Heart left ventricle (tissue), 16 donors: ENCODE measurements around the gene MEIOB. TPM values are rescaled to one million over a fixed set of nuclear protein-coding genes. Genes with fewer than 3 reads are reported as not detected.
"Not testable (repeated sequence)": the region's sequence is repeated elsewhere in the genome, so short reads cannot be mapped to it uniquely, and the experiment has no call there.

ENCODE experiments used
- ATAC-seq, 4 donors: fragments of 200-7000 bp; cut with Tn5 transposase; one replicate each; pipeline ENCODE4 v1.9.1; 2020 to 2022; ENCODE audit warnings: moderate library complexity in 4 of 4, mild to moderate bottlenecking in 3 of 4, moderate number of reproducible peaks in 1 of 4
- DNase-seq, 5 donors: peaks; one replicate each; pipeline ENCODE4 v3.0.0-alpha.2; 2020
- H3K27ac ChIP-seq, 12 donors: fragments of 200-600 bp; sonication (generic) in 4 of 12; one replicate each; pipeline versions ENCODE4 v1.5.0 to v1.8.0; 2016 to 2022; ENCODE audit warnings: mild to moderate bottlenecking in 2 of 12
- H3K27me3 ChIP-seq, 9 donors: fragments of 200-600 bp; sonication (generic) in 2 of 9; one replicate each; pipeline versions ENCODE4 v1.5.1 to v1.8.0; 2016 to 2022; ENCODE audit warnings: mild to moderate bottlenecking in 3 of 9
- H3K36me3 ChIP-seq, 9 donors: fragments of 200-600 bp; sonication (generic) in 2 of 9; one replicate each; pipeline versions ENCODE4 v1.5.0 to v1.8.0; 2018 to 2022; ENCODE audit warnings: mild to moderate bottlenecking in 2 of 9
- H3K4me1 ChIP-seq, 12 donors: fragments of 200-600 bp; sonication (generic) in 4 of 12; one replicate each; pipeline versions ENCODE4 v1.5.0 to v1.8.0; 2016 to 2022; ENCODE audit warnings: mild to moderate bottlenecking in 3 of 12
- H3K4me3 ChIP-seq, 12 donors: fragments of 200-600 bp; sonication (generic) in 4 of 12; one replicate each; pipeline versions ENCODE4 v1.5.0 to v1.8.0; 2017 to 2022; ENCODE audit warnings: mild to moderate bottlenecking in 9 of 12, moderate library complexity in 4 of 12
- H3K9me3 ChIP-seq, 12 donors: fragments of 200-600 bp; sonication (generic) in 4 of 12; one replicate each; pipeline versions ENCODE4 v1.5.0 to v1.8.0; 2016 to 2022; ENCODE audit warnings: mild to moderate bottlenecking in 1 of 12
- CTCF ChIP-seq, 12 donors: fragments of 200-600 bp; sonication (generic) in 4 of 12; IDR thresholded peaks; one replicate each; pipeline versions ENCODE4 v1.5.0 to v1.8.0; 2018 to 2022; ENCODE audit warnings: antibody characterized with exemption in 12 of 12, mild to moderate bottlenecking in 5 of 12
- POLR2A ChIP-seq, 2 donors: fragments of 450-650 bp; IDR thresholded peaks; one replicate each; pipeline ENCODE4 v1.6.1; 2017; ENCODE audit warnings: antibody characterized with exemption in 2 of 2, mild to moderate bottlenecking in 2 of 2, moderate library complexity in 2 of 2
- WGBS, 4 donors: extraction: QIAGEN DNeasy Blood & Tissue Kit in 2 of 4; methylation state at CpG; one replicate each; pipeline versions ENCODE4 v1.1.5 to v1.1.7; 2013 to 2018; 5-methylcytosine and 5-hydroxymethylcytosine counted together
- intact Hi-C, 10 donors: fragments of 100-400 bp; cut with DNase I; formaldehyde crosslinking; loops; one replicate each; pipeline versions ENCODE4 v1.11.1 to v1.14.2; 2022
- polyA plus RNA-seq, 2 donors: library from polyadenylated mRNA; stranded (reverse); fragments of 200-250 nt; gene quantifications; one replicate each; pipeline ENCODE4 v1.2.3, GENCODE V29; 2013
- total RNA-seq, 9 donors: library from RNA; depleted of rRNA in 2 of 9; stranded (reverse); fragments of >200 nt in 2 of 9; fragmentation: NEBNext Ultra II Directional in 3 of 9; extraction: Animal tissue kit (Norgen Biotek cat#: 25700) in 3 of 9; gene quantifications; one replicate each; pipeline versions ENCODE4 v1.1.0 to v1.2.4, GENCODE V29; 2016 to 2023
- donor health status: ischemic (EF 13 %, LVEDD 7.1; RV severe dilation, severe dysfunction).
- donor health status: healthy with polysubstance abuse.
- donor health status: DM: no; HTN: yes; CAD: no.
- donor health status: DM: no; HTN: no; CAD: no.
- donor health status: ischemic (EF 25% LVEDD 6.9; RV normal size, moderate dysfunction).
- donor health status: ischemic (EF 25% LVEDD 5.7; RV mildly dilated, moderate dysfunction).
- donor health status: healthy.
- donor health status: DM: yes; HTN: yes; CAD: no.
- donor health status: ischemic (EF 35%, LVEDD 5.7; RV mildly dilated, moderate dysfunction).
- donor health status: nonischemic (EF 11% LVEDD 7.7; RV severe dilation, severe dysfunction).
- donor health status: DM: yes; HTN: yes; CAD: no.
- donor health status: PGD.
- donor health status: ischemic (EF 29% LVEDD 5.4; RV normal size, mild dysfunction).
- donor health status: nonischemic (EF 23%, LVEDD 6.1; RV moderate dilation, normal function).

The MEIOB gene
- total and polyA plus RNA-seq, 11 donors, result not detected

- DNase-seq (peak in 1 of 5 donors; percentile 20), ATAC-seq (no peak)
- H3K27ac ChIP-seq, result no peak overlapping the region
- no peaks in the 10 kb centered on the region for H3K9me3 ChIP-seq
- H3K4me1 ChIP-seq, result no peaks in the 10 kb centered on the region
- 72 to 81% (median 75%) methylated on average over 14 of the region's 14 CpGs for WGBS, 4 donors
- no peaks in the 10 kb centered on the region for H3K36me3 ChIP-seq
- no peak for TF ChIP-seq POLR2A (IDR thresholded peaks at IDR 0.05)
- TF ChIP-seq CTCF (IDR thresholded peaks at IDR 0.05), result no peak
- intact Hi-C loops, result no loop called here
- H3K4me3 ChIP-seq, result no peak overlapping the region
- peaks cover 0 to 48% (median 8%) of the 10 kb centered on the region in 9 donors for H3K27me3 ChIP-seq
These were observed 15.9 kb upstream of the MEIOB start for GRCh38 chr16:1887711-1888354.

DNA sequence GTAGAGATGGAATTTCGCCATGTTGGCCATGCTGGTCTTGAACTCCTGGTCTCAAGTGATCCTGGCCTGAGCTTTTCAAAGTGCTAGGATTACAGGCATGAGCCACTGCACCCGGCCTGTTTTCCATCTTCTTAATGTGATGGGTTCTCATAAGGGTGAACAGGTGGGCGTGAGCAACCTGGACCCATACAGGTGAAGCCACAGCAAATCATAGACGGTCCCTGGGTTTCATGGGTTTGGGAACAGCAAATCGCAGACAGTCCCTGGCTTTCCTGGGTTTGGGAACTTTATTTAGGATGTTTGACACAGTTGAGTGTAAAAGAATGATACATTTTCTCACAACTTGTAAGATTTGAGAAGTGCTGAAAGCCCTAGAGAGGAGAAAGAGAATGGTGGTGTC, 12.9 kb upstream of the MEIOB start:
- WGBS, 4 donors, result 69 to 73% (median 70%) methylated on average over 5 of the region's 5 CpGs
- no peak overlapping the region for H3K4me3 ChIP-seq
- TF ChIP-seq CTCF (IDR thresholded peaks at IDR 0.05) (no peak), POLR2A (IDR thresholded peaks at IDR 0.05) (no peak)
- intact Hi-C loops, result no loop called here
- no peaks in the 10 kb centered on the region for H3K9me3 ChIP-seq
- H3K27me3 ChIP-seq, result peaks cover 0 to 63% (median 5%) of the 10 kb centered on the region in 9 donors
- ATAC-seq, result no peak
- no peak overlapping the region for H3K27ac ChIP-seq
- no peaks in the 10 kb centered on the region for H3K4me1 ChIP-seq
- DNase-seq, result no peak
- H3K36me3 ChIP-seq, result no peaks in the 10 kb centered on the region

GRCh38 chr16:1884155-1884760, 12.3 kb upstream of the MEIOB start:
- DNase-seq (no peak), ATAC-seq (no peak)
- WGBS, 4 donors, result 66 to 69% (median 69%) methylated on average over 13 of the region's 13 CpGs
- Histone ChIP-seq H3K4me1 (no peaks in the 10 kb centered on the region), H3K4me3 (no peak overlapping the region), H3K9me3 (no peaks in the 10 kb centered on the region), H3K27me3 (peaks cover 0 to 67% (median 5%) of the 10 kb centered on the region in 9 donors), H3K36me3 (no peaks in the 10 kb centered on the region), H3K27ac (no peak overlapping the region)
- TF ChIP-seq POLR2A (IDR thresholded peaks at IDR 0.05), result no peak
- TF ChIP-seq CTCF (IDR thresholded peaks at IDR 0.05), result no peak
- intact Hi-C loops, result no loop called here

DNA sequence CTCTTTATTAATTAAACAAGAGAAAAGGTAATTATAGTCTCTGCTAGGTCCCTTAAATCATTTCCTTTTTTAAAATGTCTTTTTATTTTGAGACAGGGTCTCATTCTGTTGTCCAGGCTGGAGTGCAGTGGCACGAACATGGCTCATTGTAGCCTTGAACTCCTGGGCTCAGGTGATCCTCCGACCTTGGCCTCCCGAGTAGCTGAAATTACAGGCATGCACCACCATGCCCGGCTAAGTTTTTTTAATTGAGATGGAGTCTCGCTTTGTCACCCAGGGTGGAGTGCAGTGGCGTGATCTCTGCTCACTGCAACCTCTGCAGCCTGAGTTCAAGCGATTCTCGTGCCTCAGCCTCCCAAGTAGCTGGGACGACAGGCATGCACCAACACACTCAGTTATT, 9.2 kb upstream of the MEIOB start:
- H3K36me3 ChIP-seq, DNase-seq, intact Hi-C loops, H3K9me3 ChIP-seq, ATAC-seq, H3K27ac ChIP-seq, H3K4me1 ChIP-seq, H3K4me3 ChIP-seq: not testable (repeated sequence)
- H3K27me3 ChIP-seq, result peaks cover 0 to 66% (median 16%) of the 10 kb centered on the region in 9 donors
- 78 to 92% (median 88%) methylated on average over 9 of the region's 9 CpGs for WGBS, 4 donors
